Right hindlimb (tissue), 1 donor: Measurements from ENCODE around the gene DDRGK1.
"Not testable (repeated sequence)": the region's sequence is repeated elsewhere in the genome, so short reads cannot be mapped to it uniquely, and the experiment has no call there.

Source experiments
- DNase-seq: peaks from one replicate; pipeline ENCODE4 v3.0.0-alpha.2; 2018

Gene DDRGK1

GRCh38 chr20:3233991-3234498 lies 29.6 kb upstream of the DDRGK1 start:
- DNase-seq: no peak

- DNase-seq: no peak
Observed at GRCh38 chr20:3233131-3233990, 28.9 kb upstream of the DDRGK1 start.

GRCh38 chr20:3231889-3232588 lies 27.6 kb upstream of the DDRGK1 start:
- DNase-seq: no peak

GRCh38 chr20:3231116-3231515 lies 26.6 kb upstream of the DDRGK1 start:
- DNase-seq: no peak

- DNase-seq: no peak
Observed at GRCh38 chr20:3229798-3230197, 25.3 kb upstream of the DDRGK1 start.

- no peak for DNase-seq
Observed at GRCh38 chr20:3229158-3229557, 24.7 kb upstream of the DDRGK1 start.

GRCh38 chr20:3228750-3229032 lies 24.2 kb upstream of the DDRGK1 start:
- no peak for DNase-seq

- no peak for DNase-seq
Observed at GRCh38 chr20:3227936-3228749, 23.7 kb upstream of the DDRGK1 start.

GRCh38 chr20:3227506-3227905 lies 23.0 kb upstream of the DDRGK1 start:
- DNase-seq: no peak

- DNase-seq: no peak
Observed at GRCh38 chr20:3226864-3227263, 22.4 kb upstream of the DDRGK1 start.

- no peak for DNase-seq
Observed at GRCh38 chr20:3226093-3226492, 21.6 kb upstream of the DDRGK1 start.

GRCh38 chr20:3224681-3225421 lies 20.4 kb upstream of the DDRGK1 start:
- DNase-seq: no peak

GRCh38 chr20:3223994-3224680 lies 19.7 kb upstream of the DDRGK1 start:
- no peak for DNase-seq

GRCh38 chr20:3223651-3223993 lies 19.1 kb upstream of the DDRGK1 start:
- no peak for DNase-seq

- no peak for DNase-seq
Observed at GRCh38 chr20:3222635-3223600, 18.4 kb upstream of the DDRGK1 start.

GRCh38 chr20:3221398-3222226 lies 17.1 kb upstream of the DDRGK1 start:
- DNase-seq: no peak

GRCh38 chr20:3218307-3218988 lies 14.0 kb upstream of the DDRGK1 start:
- DNase-seq: no peak

GRCh38 chr20:3215359-3215917 lies 11.0 kb upstream of the DDRGK1 start:
- not testable (repeated sequence) for DNase-seq

- DNase-seq: no peak
Observed at GRCh38 chr20:3213226-3213625, 8.7 kb upstream of the DDRGK1 start.
